Upper lobe of left lung (tissue), 4 donors: ENCODE data around the gene SCUBE1.

Source experiments
- EP300 ChIP-seq, 4 donors: sonication (generic); formaldehyde crosslinking; IDR thresholded peaks; one replicate each; pipeline ENCODE4 v1.5.1; 2017; ENCODE audit warnings: antibody characterized with exemption in 4 of 4, control low read depth in 2 of 4
- POLR2A ChIP-seq, 4 donors: fragments of 450-650 bp; IDR thresholded peaks; one replicate each; pipeline ENCODE4 v1.5.1; 2016 to 2017; ENCODE audit warnings: antibody characterized with exemption in 4 of 4, mild to moderate bottlenecking in 2 of 4
- POLR2AphosphoS5 ChIP-seq, 2 donors: sonication (generic); formaldehyde crosslinking; IDR thresholded peaks; one replicate each; pipeline ENCODE4 v1.5.1; 2017; ENCODE audit warnings: antibody characterized with exemption in 2 of 2
- TF ChIP-seq, protein P1 (sequence below), 6 experiments: fragments of 450-650 bp in 4 of 6; fragments of 200-600 bp in 2 of 6; sonication (generic) in 2 of 6; IDR thresholded peaks; one replicate each; pipeline ENCODE4 v1.5.1; 2016 to 2019; ENCODE audit warnings: antibody characterized with exemption in 6 of 6

DNA sequence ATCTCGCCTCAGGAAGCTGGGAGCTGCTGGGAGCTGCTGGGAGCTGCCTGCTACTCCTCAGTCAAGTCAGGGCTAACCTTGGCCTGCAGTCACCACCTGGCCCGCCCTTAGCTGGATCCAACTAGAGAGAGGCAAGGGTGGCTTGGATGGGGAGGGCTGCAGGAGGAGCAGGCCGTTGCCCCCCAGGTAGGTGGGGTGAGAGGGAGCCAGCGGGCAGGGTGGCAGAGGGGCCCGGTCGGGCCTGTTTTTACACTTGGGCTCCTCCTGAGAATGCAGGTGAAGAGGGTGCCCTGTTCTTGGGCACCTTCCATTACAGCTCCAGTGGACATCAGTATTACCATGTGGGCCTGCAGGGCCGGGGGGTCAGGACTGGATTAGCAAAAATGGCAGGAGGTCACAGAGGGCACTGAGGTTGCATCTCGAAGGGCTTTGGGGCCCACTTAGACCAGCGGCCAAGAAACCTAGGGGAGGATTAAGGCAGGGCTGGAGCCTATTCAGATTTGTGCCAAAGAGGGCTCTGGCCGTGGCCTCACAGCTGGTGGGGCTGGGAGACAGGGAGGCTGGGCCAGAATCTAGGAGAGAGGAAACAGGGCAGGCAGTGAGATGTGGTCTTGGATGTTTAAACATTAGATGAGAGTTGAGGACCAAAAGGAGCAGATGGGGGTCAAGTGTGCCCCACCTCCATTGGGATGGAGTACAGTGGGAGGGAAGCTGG is 95.5 kb downstream of the SCUBE1 start:
- TF ChIP-seq, protein P1, sequence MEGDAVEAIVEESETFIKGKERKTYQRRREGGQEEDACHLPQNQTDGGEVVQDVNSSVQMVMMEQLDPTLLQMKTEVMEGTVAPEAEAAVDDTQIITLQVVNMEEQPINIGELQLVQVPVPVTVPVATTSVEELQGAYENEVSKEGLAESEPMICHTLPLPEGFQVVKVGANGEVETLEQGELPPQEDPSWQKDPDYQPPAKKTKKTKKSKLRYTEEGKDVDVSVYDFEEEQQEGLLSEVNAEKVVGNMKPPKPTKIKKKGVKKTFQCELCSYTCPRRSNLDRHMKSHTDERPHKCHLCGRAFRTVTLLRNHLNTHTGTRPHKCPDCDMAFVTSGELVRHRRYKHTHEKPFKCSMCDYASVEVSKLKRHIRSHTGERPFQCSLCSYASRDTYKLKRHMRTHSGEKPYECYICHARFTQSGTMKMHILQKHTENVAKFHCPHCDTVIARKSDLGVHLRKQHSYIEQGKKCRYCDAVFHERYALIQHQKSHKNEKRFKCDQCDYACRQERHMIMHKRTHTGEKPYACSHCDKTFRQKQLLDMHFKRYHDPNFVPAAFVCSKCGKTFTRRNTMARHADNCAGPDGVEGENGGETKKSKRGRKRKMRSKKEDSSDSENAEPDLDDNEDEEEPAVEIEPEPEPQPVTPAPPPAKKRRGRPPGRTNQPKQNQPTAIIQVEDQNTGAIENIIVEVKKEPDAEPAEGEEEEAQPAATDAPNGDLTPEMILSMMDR (IDR thresholded peaks at IDR 0.05): no peak
- TF ChIP-seq POLR2A (IDR thresholded peaks at IDR 0.05) (no peak), POLR2AphosphoS5 (IDR thresholded peaks at IDR 0.05) (no peak), EP300 (IDR thresholded peaks at IDR 0.05) (no peak)
